ENCODE results near the gene CES4A. TPM values are rescaled to one million over a fixed set of nuclear protein-coding genes. Genes with fewer than 3 reads are reported as not detected.

CES4A gene
- total and polyA plus RNA-seq, 2 experiments from 2014 or later: 11.8 to 12.3 TPM

- no peaks in the 10 kb centered on the region for H3K79me2 ChIP-seq
- TF ChIP-seq EZH2phosphoT487 (IDR thresholded peaks at IDR 0.05; ENCODE audit: low read depth, severe bottlenecking, unreplicated experiment) (no peak), EZH2 (IDR thresholded peaks at IDR 0.05; ENCODE audit: borderline replicate concordance) (no peak), CTCF (IDR thresholded peaks at IDR 0.05; ENCODE audit: poor library complexity) (no peak)
- no peak overlapping the region for H3K4me3 ChIP-seq
- H2AFZ ChIP-seq: no peak overlapping the region
- no peaks in the 10 kb centered on the region for H3K9me3 ChIP-seq (ENCODE audit: low read depth)
- no peaks in the 10 kb centered on the region for H3K36me3 ChIP-seq (replicated peaks; ENCODE audit: insufficient read depth, low read depth)
- no peaks in the 10 kb centered on the region for H3K4me1 ChIP-seq (ENCODE audit: insufficient read depth)
- H3K27me3 ChIP-seq: no peaks in the 10 kb centered on the region
- H3K27ac ChIP-seq: no peak overlapping the region
- no peak for DNase-seq (ENCODE audit: low spot score)
- H3K9me2 ChIP-seq (replicated peaks; ENCODE audit: insufficient read depth): no peaks in the 10 kb centered on the region
- no peaks in the 10 kb centered on the region for H4K20me1 ChIP-seq (ENCODE audit: insufficient read depth, poor library complexity, severe bottlenecking)
- 92% methylated on average over 14 of the region's 14 CpGs for WGBS (ENCODE audit: low lambda C conversion rate, missing lambda C conversion rate)
- H3K4me2 ChIP-seq: no peak overlapping the region
Measured at GRCh38 chr16:66975302-66975893, 13.0 kb upstream of the CES4A start.

- WGBS (ENCODE audit: low lambda C conversion rate, missing lambda C conversion rate): 59% methylated on average over 13 of the region's 13 CpGs
- Histone ChIP-seq H3K4me1 (ENCODE audit: insufficient read depth) (no peaks in the 10 kb centered on the region), H3K9me2 (replicated peaks; ENCODE audit: insufficient read depth) (no peaks in the 10 kb centered on the region), H4K20me1 (ENCODE audit: insufficient read depth, poor library complexity, severe bottlenecking) (no peaks in the 10 kb centered on the region), H3K4me2 (no peak overlapping the region), H3K9me3 (ENCODE audit: low read depth) (no peaks in the 10 kb centered on the region), H3K36me3 (replicated peaks; ENCODE audit: insufficient read depth, low read depth) (no peaks in the 10 kb centered on the region), H3K27ac (peak overlapping the region; percentile 42), H3K27me3 (no peaks in the 10 kb centered on the region), H3K4me3 (no peak overlapping the region), H2AFZ (no peak overlapping the region), H3K79me2 (no peaks in the 10 kb centered on the region)
- TF ChIP-seq CTCF (IDR thresholded peaks at IDR 0.05; ENCODE audit: poor library complexity) (no peak), EZH2phosphoT487 (IDR thresholded peaks at IDR 0.05; ENCODE audit: low read depth, severe bottlenecking, unreplicated experiment) (no peak), EZH2 (IDR thresholded peaks at IDR 0.05; ENCODE audit: borderline replicate concordance) (no peak)
- peak; percentile 43 for DNase-seq (ENCODE audit: low spot score)
Measured at GRCh38 chr16:66976746-66977145, 11.6 kb upstream of the CES4A start.

- Histone ChIP-seq H3K27me3 (no peaks in the 10 kb centered on the region), H3K9me3 (ENCODE audit: low read depth) (no peaks in the 10 kb centered on the region), H3K9me2 (replicated peaks; ENCODE audit: insufficient read depth) (no peaks in the 10 kb centered on the region), H3K4me1 (ENCODE audit: insufficient read depth) (no peaks in the 10 kb centered on the region), H3K27ac (no peak overlapping the region), H3K79me2 (no peaks in the 10 kb centered on the region), H3K4me3 (no peak overlapping the region), H2AFZ (no peak overlapping the region), H4K20me1 (ENCODE audit: insufficient read depth, poor library complexity, severe bottlenecking) (no peaks in the 10 kb centered on the region), H3K36me3 (replicated peaks; ENCODE audit: insufficient read depth, low read depth) (no peaks in the 10 kb centered on the region), H3K4me2 (no peak overlapping the region)
- peak; percentile 95 for TF ChIP-seq CTCF (IDR thresholded peaks at IDR 0.05; ENCODE audit: poor library complexity)
- TF ChIP-seq EZH2phosphoT487 (IDR thresholded peaks at IDR 0.05; ENCODE audit: low read depth, severe bottlenecking, unreplicated experiment): no peak
- TF ChIP-seq EZH2 (IDR thresholded peaks at IDR 0.05; ENCODE audit: borderline replicate concordance): no peak
- WGBS (ENCODE audit: low lambda C conversion rate, missing lambda C conversion rate): 31% methylated on average over 15 of the region's 15 CpGs
- DNase-seq (ENCODE audit: low spot score): peak; percentile 93
Measured at GRCh38 chr16:66977341-66978113, 10.9 kb upstream of the CES4A start.
